DND-41 (cell line): ENCODE data around the gene LLPH.

ENCODE experiments used
- ATAC-seq: fragments of 200-7000 bp; cut with Tn5 transposase; 3 replicates; pipeline ENCODE4 v1.9.1; 2021; ENCODE audit warnings: low read depth; ENCODE audit not compliant: insufficient read depth
- DNase-seq: peaks from one replicate; pipeline ENCODE4 v3.0.0-alpha.2; 2020
- H2AFZ ChIP-seq: 2 replicates; pipeline ENCODE4 v1.6.0; 2012; ENCODE audit warnings: low read depth, low read length
- H3K27ac ChIP-seq: 2 replicates; pipeline ENCODE4 v1.5.1; 2012; ENCODE audit warnings: low read length, inconsistent platforms
- H3K27me3 ChIP-seq: fragments of 200-600 bp; sonication (generic); 2 replicates; pipeline ENCODE4 v1.6.0; 2012; ENCODE audit warnings: low read length, mild to moderate bottlenecking, inconsistent platforms; ENCODE audit not compliant: insufficient read depth, poor library complexity
- H3K36me3 ChIP-seq: 2 replicates; pipeline ENCODE4 v1.5.1; 2012; ENCODE audit warnings: low read length, inconsistent platforms; ENCODE audit not compliant: insufficient read depth
- H3K4me1 ChIP-seq: 2 replicates; pipeline ENCODE4 v1.5.1; 2012; ENCODE audit warnings: mild to moderate bottlenecking, low read length; ENCODE audit not compliant: insufficient read depth
- H3K4me2 ChIP-seq: 2 replicates; pipeline ENCODE4 v1.6.0; 2012; ENCODE audit warnings: mild to moderate bottlenecking, moderate library complexity, low read length, inconsistent platforms; ENCODE audit not compliant: insufficient read depth
- H3K4me3 ChIP-seq, 2 experiments: fragments of 200-600 bp in 1 of 2; shearing (Covaris generic) in 1 of 2; 2 replicates each; pipeline ENCODE4 v1.5.1; 2012 to 2016; ENCODE audit warnings: inconsistent platforms in 2 of 2, low read length in 2 of 2, mild to moderate bottlenecking in 2 of 2, low read depth in 1 of 2, moderate library complexity in 1 of 2
- H3K79me2 ChIP-seq: 2 replicates; pipeline ENCODE4 v1.6.0; 2012; ENCODE audit warnings: low read length, inconsistent platforms; ENCODE audit not compliant: insufficient read depth
- H3K9ac ChIP-seq: 2 replicates; pipeline ENCODE4 v1.6.0; 2012; ENCODE audit warnings: low read depth, mild to moderate bottlenecking, inconsistent platforms, low read length, moderate library complexity
- H3K9me3 ChIP-seq: 2 replicates; pipeline ENCODE4 v1.5.1; 2012; ENCODE audit warnings: low read length, moderate library complexity, mild to moderate bottlenecking, inconsistent platforms; ENCODE audit not compliant: insufficient read depth, severe bottlenecking
- H4K20me1 ChIP-seq: 2 replicates; pipeline ENCODE4 v1.6.0; 2012; ENCODE audit warnings: low read length; ENCODE audit not compliant: insufficient read depth
- EZH2 ChIP-seq: IDR thresholded peaks from 3 replicates; pipeline ENCODE4 v1.6.1; 2012; ENCODE audit warnings: borderline replicate concordance, low read depth, mild to moderate bottlenecking, moderate library complexity, low read length, inconsistent platforms; ENCODE audit not compliant: severe bottlenecking
- TF ChIP-seq, protein P1 (sequence below): IDR thresholded peaks from 2 replicates; pipeline ENCODE4 v1.5.1; 2012; ENCODE audit warnings: borderline replicate concordance, low read length, moderate library complexity, mild to moderate bottlenecking; ENCODE audit not compliant: poor library complexity, severe bottlenecking; ENCODE audit errors: extremely low read depth

LLPH gene

DNA sequence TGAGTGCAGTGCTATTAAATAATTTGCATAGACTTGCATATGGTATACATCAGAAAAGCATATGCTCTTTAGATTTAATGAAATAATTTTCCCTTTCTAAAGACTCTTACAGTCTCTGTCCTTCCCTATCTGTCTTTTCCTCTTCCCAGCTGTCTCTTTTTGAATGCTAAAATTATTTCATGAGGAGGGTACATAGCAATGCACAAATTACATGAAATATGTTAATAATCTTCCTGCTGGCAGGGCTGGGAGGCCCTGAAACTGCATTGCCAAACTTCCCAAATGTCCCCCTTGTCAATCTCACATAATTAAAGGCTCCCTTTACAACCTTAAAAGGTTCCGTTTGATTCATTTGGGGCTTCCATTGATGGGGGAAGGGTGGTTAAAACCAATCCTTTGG, 22.2 kb downstream of the LLPH start:
- Histone ChIP-seq H3K4me3 (no peak overlapping the region), H4K20me1 (no peaks in the 10 kb centered on the region), H3K9me3 (no peaks in the 10 kb centered on the region), H3K4me1 (no peaks in the 10 kb centered on the region), H3K79me2 (no peaks in the 10 kb centered on the region), H3K9ac (no peak overlapping the region), H2AFZ (no peak overlapping the region), H3K4me2 (no peak overlapping the region), H3K27me3 (peaks cover 3% of the 10 kb centered on the region), H3K27ac (no peak overlapping the region), H3K36me3 (no peaks in the 10 kb centered on the region)
- ATAC-seq (no peak), DNase-seq (no peak)
- no peak for TF ChIP-seq EZH2
- TF ChIP-seq, protein P1, sequence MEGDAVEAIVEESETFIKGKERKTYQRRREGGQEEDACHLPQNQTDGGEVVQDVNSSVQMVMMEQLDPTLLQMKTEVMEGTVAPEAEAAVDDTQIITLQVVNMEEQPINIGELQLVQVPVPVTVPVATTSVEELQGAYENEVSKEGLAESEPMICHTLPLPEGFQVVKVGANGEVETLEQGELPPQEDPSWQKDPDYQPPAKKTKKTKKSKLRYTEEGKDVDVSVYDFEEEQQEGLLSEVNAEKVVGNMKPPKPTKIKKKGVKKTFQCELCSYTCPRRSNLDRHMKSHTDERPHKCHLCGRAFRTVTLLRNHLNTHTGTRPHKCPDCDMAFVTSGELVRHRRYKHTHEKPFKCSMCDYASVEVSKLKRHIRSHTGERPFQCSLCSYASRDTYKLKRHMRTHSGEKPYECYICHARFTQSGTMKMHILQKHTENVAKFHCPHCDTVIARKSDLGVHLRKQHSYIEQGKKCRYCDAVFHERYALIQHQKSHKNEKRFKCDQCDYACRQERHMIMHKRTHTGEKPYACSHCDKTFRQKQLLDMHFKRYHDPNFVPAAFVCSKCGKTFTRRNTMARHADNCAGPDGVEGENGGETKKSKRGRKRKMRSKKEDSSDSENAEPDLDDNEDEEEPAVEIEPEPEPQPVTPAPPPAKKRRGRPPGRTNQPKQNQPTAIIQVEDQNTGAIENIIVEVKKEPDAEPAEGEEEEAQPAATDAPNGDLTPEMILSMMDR: no peak

DNA sequence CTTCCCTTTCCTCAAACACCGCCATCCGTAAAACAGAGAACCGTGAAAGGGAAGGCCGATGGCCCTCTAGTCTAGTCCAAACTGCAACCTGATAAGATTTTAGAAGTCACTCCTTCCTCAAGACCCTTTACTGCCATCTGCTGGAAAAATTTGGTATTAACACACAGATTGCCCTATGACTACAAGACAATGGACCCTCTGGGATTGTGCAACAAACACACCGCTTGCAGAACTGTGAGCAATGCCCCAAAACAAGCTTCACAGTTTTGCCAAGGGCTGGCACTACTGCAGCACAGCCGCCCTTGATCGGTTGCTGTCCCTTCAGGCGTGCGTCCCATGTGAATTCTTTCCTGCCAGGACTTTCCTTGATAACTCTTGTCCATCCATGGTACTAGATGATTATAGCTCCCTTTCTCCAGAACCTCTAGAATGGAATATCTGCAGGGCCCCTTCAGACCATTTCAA, 23.1 kb downstream of the LLPH start:
- H3K4me3 ChIP-seq: no peak overlapping the region

DNA sequence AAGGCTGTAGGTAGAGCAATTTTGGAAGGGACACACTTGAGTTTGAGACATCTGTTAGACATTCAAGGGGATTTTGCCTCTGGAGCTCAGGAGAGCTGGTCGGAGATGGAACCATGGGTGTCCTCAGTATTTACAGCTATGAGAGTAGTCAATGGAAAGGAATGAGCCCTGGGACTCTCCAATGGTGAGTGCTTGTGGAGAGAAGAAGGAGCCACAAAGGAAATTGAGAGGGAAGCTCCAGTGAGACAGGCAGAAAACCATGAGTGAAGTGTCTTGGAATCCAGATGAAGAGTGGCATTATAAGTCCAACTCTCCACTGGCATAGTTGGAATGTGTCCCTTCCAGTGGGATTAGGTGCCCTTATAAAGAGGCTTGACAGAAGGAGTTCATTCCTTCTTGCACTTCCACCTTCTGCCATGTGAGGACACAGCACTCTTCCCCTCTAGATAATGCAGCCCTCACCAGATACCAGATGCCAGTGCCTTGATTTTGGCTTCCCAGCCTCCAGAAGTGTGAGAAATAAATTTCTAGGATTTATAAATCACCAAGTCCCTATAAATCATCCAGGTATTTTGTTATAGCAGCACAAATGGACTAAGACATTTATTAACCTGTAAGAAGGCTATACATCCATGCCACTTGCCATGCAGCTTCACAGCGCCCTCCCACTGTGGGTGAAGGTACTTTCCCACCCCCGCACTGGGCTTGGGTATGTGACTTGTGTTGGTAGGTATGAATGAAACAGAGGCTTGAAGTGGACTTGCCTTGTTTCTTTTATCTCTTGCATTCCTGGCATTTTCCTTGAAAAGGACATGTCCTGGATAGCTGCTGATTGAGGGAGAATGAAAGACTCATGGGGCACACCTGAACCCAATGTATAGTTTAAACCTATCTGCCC, 27.3 kb downstream of the LLPH start:
- ATAC-seq (no peak), DNase-seq (no peak)
- H2AFZ ChIP-seq: no peak overlapping the region
- H3K4me1 ChIP-seq: no peaks in the 10 kb centered on the region
- peaks cover 4% of the 10 kb centered on the region for H3K9me3 ChIP-seq
- no peak overlapping the region for H3K9ac ChIP-seq
- H3K79me2 ChIP-seq: no peaks in the 10 kb centered on the region
- H3K27ac ChIP-seq: no peak overlapping the region
- TF ChIP-seq, protein P1: peak; percentile 27
- no peak for TF ChIP-seq EZH2
- H3K4me3 ChIP-seq: no peak overlapping the region
- H3K36me3 ChIP-seq: no peaks in the 10 kb centered on the region
- peaks cover 8% of the 10 kb centered on the region for H3K27me3 ChIP-seq
- no peak overlapping the region for H3K4me2 ChIP-seq
- H4K20me1 ChIP-seq: no peaks in the 10 kb centered on the region

More for the DNA sequence above, 23.1 kb downstream of the LLPH start:
- Histone ChIP-seq H3K27ac (no peak overlapping the region), H3K4me1 (no peaks in the 10 kb centered on the region), H3K9ac (no peak overlapping the region), H3K79me2 (no peaks in the 10 kb centered on the region), H2AFZ (peak overlapping the region; percentile 2; the same call in 1 of the 2 replicates), H3K27me3 (peaks cover 8% of the 10 kb centered on the region), H3K4me2 (no peak overlapping the region), H3K9me3 (no peaks in the 10 kb centered on the region), H3K36me3 (no peaks in the 10 kb centered on the region), H4K20me1 (no peaks in the 10 kb centered on the region)
- ATAC-seq (peak; percentile 93), DNase-seq (peak; percentile 59)
- TF ChIP-seq, protein P1: peak; percentile 87
- TF ChIP-seq EZH2: no peak
